DMS153 treated with DMSO at 0.1 percent for 48 hours (cell line): ENCODE measurements around the gene GALNTL6.
"Not testable (repeated sequence)": the region's sequence is repeated elsewhere in the genome, so short reads cannot be mapped to it uniquely, and the experiment has no call there.

Experiments
- DNase-seq: peaks from one replicate; lab custom pipeline; 2025; ENCODE audit not compliant: unreplicated experiment; lab: John Stamatoyannopoulos, UW

The GALNTL6 gene

GRCh38 chr4:172975651-172976229, 1162.5 kb downstream of the GALNTL6 start:
- DNase-seq, result no peak

GRCh38 chr4:172977491-172978041, 1164.4 kb downstream of the GALNTL6 start:
- DNase-seq, result not testable (repeated sequence)

- no peak for DNase-seq
These were observed 1165.6 kb downstream of the GALNTL6 start for GRCh38 chr4:172978848-172979247.

- no peak for DNase-seq
These were observed 1166.1 kb downstream of the GALNTL6 start for GRCh38 chr4:172979332-172979731.

GRCh38 chr4:172980219-172980618, 1167.0 kb downstream of the GALNTL6 start:
- DNase-seq, result no peak

GRCh38 chr4:172982151-172982590, 1169.0 kb downstream of the GALNTL6 start:
- DNase-seq, result no peak

- no peak for DNase-seq
These were observed 1169.8 kb downstream of the GALNTL6 start for GRCh38 chr4:172983014-172983413.

- DNase-seq, result no peak
These were observed 1170.4 kb downstream of the GALNTL6 start for GRCh38 chr4:172983631-172984030.

- no peak for DNase-seq
These were observed 1172.3 kb downstream of the GALNTL6 start for GRCh38 chr4:172985552-172985951.

GRCh38 chr4:172986114-172986513, 1172.9 kb downstream of the GALNTL6 start:
- no peak for DNase-seq

- no peak for DNase-seq
These were observed 1177.0 kb downstream of the GALNTL6 start for GRCh38 chr4:172989984-172990820.

GRCh38 chr4:172992648-172993378, 1179.6 kb downstream of the GALNTL6 start:
- DNase-seq, result no peak

GRCh38 chr4:172995161-172995560, 1182.0 kb downstream of the GALNTL6 start:
- DNase-seq, result no peak

GRCh38 chr4:172995704-172996103, 1182.5 kb downstream of the GALNTL6 start:
- no peak for DNase-seq

- no peak for DNase-seq
These were observed 1183.5 kb downstream of the GALNTL6 start for GRCh38 chr4:172996571-172997216.

GRCh38 chr4:172997217-172997609, 1184.0 kb downstream of the GALNTL6 start:
- DNase-seq, result no peak

GRCh38 chr4:172997856-172998255, 1184.7 kb downstream of the GALNTL6 start:
- no peak for DNase-seq

GRCh38 chr4:172998527-172999469, 1185.6 kb downstream of the GALNTL6 start:
- no peak for DNase-seq

- DNase-seq, result no peak
These were observed 1188.4 kb downstream of the GALNTL6 start for GRCh38 chr4:173001571-173001970.
